Activated CD4-positive, alpha-beta T cell treated with anti-CD3 and anti-CD28 coated beads for 1 hour (primary cell): ENCODE results near the gene AKAP6.
"Not testable (repeated sequence)": the region's sequence is repeated elsewhere in the genome, so short reads cannot be mapped to it uniquely, and the experiment has no call there.

Experiments used
- DNase-seq: peaks from one replicate; pipeline ENCODE4 v3.0.0-alpha.2; 2020

Gene AKAP6

GRCh38 chr14:32450919-32451675, 122.0 kb downstream of the AKAP6 start:
- no peak for DNase-seq

GRCh38 chr14:32453857-32454810, 125.0 kb downstream of the AKAP6 start:
- DNase-seq = no peak

- no peak for DNase-seq
These were observed 128.3 kb downstream of the AKAP6 start for GRCh38 chr14:32457213-32457920.

GRCh38 chr14:32458720-32459119, 129.6 kb downstream of the AKAP6 start:
- DNase-seq = no peak

- DNase-seq = no peak
These were observed 131.2 kb downstream of the AKAP6 start for GRCh38 chr14:32460267-32460666.

- DNase-seq = not testable (repeated sequence)
These were observed 133.5 kb downstream of the AKAP6 start for GRCh38 chr14:32462553-32462952.

GRCh38 chr14:32468955-32469354, 139.9 kb downstream of the AKAP6 start:
- DNase-seq = no peak

GRCh38 chr14:32469388-32470160, 140.5 kb downstream of the AKAP6 start:
- no peak for DNase-seq

GRCh38 chr14:32470161-32470715, 141.1 kb downstream of the AKAP6 start:
- no peak for DNase-seq

GRCh38 chr14:32471181-32471580, 142.1 kb downstream of the AKAP6 start:
- no peak for DNase-seq

GRCh38 chr14:32472076-32472475, 143.0 kb downstream of the AKAP6 start:
- DNase-seq = no peak

GRCh38 chr14:32472512-32473463, 143.7 kb downstream of the AKAP6 start:
- DNase-seq = no peak

GRCh38 chr14:32473464-32473855, 144.4 kb downstream of the AKAP6 start:
- DNase-seq = no peak

GRCh38 chr14:32474478-32475195, 145.5 kb downstream of the AKAP6 start:
- DNase-seq = no peak

- no peak for DNase-seq
These were observed 147.4 kb downstream of the AKAP6 start for GRCh38 chr14:32476532-32476931.

GRCh38 chr14:32477396-32477795, 148.3 kb downstream of the AKAP6 start:
- no peak for DNase-seq

GRCh38 chr14:32478050-32478449, 149.0 kb downstream of the AKAP6 start:
- no peak for DNase-seq

GRCh38 chr14:32480337-32480736, 151.2 kb downstream of the AKAP6 start:
- no peak for DNase-seq

GRCh38 chr14:32481707-32482106, 152.6 kb downstream of the AKAP6 start:
- no peak for DNase-seq

- no peak for DNase-seq
These were observed 162.4 kb downstream of the AKAP6 start for GRCh38 chr14:32491416-32492016.
